HK-2 (cell line): ENCODE data around the gene MITF.

Experiments
- DNase-seq: peaks from one replicate; pipeline ENCODE4 v3.0.0-alpha.2; 2018; ENCODE audit not compliant: unreplicated experiment

Gene MITF, protein sequence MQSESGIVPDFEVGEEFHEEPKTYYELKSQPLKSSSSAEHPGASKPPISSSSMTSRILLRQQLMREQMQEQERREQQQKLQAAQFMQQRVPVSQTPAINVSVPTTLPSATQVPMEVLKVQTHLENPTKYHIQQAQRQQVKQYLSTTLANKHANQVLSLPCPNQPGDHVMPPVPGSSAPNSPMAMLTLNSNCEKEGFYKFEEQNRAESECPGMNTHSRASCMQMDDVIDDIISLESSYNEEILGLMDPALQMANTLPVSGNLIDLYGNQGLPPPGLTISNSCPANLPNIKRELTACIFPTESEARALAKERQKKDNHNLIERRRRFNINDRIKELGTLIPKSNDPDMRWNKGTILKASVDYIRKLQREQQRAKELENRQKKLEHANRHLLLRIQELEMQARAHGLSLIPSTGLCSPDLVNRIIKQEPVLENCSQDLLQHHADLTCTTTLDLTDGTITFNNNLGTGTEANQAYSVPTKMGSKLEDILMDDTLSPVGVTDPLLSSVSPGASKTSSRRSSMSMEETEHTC

DNA sequence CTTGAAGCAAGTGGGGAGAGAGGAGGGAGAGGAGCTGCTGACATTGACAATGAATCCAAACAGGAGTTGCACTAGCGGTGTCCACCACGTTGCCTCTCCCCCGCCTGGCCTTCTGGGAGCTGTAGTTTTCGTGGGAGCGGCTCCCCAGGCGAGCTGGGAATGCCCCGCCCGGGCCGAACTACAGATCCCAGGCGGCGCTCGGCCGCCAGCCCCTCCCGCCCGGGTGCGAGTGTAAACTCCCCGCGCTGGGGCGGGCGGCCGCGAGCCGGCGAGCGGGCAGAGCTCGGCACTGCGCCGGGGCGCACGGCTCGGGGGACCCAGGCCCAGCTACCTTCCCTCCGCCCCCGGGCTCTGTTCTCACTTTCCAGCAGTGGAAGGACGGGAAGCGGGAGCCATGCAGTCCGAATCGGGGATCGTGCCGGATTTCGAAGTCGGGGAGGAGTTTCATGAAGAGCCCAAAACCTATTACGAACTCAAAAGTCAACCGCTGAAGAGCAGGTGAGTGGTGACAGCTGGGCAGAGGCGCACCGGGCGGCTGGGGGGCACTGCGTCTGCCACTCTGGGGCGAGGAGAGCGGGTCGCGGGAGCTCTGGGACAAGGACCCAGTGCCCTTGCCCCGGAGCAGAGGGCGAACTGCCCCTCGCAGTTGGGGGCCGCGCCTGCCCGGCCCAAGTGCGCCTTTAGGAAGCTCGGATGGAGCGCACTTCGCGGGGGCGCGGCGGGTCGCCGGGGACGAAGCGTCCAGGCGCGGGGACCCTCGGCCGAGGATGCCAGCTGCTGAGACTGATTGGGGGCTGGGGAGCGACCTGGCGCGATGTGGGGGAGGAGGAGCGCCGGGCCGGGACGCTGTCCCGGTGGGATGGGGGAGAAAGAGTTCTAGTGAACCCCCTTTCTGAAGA, at the start of gene MITF:
Gene MITF (plus strand): TSS at position 261 of the 899 bp plus-strand sequence. CDS start 134 bp downstream, at position 395.
- peak; percentile 87 for DNase-seq

DNA sequence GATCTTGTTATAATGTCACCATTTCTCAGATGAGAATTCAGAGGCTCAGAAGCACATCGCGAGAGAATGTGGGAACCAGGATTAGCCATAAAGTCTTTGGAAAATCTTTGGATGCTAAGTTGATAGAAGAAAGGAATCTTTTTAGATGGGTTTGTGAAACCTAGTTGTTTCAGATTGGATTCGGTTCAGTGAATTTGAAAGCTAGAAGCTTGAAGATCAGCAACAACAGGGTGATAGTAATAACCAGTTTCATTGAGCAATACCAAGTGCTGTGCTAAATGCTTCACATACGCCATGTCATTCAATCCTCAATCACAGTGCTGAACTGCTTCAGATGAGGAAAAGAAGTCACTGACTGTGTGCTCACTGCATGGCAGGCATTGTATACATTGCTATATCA, 47.4 kb upstream of the MITF start:
- DNase-seq: no peak

DNA sequence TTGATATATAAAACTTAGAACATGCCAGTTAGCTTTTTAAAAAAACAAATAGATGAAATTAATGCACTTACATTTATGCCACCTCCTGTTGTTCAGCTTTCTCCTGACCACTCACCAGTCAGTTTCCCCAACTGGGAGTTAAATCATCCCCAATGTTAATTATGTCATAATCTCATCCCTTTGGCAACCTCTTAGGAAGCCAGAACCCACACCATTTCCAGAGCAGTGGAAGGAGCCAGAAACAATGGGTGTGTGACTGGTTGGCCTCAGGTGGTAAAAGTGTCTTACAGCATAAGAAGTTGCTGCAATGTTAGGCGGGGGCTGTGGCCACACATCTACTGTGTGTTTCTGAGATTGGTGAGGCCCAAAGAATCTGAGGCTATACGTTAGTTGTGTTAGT, 46.5 kb upstream of the MITF start:
- no peak for DNase-seq

DNA sequence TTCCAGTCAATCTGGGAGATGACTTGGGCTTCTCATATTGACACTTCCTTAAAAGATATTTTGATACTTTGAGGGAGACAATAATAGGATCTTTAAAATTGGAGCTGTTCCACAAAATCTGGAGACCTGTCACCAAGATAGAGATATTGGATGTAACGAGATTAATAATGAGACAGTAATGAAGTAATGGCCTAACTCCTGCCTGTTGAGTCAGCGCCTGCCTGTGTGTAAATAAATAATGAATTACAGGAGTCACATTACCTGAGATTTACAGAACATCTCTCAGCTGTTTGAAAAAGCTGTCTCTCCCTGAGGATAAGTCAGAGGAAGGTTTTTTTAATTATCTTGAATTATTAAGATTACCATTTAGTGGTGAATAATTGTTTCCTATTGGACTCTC, 43.8 kb upstream of the MITF start:
- no peak for DNase-seq

DNA sequence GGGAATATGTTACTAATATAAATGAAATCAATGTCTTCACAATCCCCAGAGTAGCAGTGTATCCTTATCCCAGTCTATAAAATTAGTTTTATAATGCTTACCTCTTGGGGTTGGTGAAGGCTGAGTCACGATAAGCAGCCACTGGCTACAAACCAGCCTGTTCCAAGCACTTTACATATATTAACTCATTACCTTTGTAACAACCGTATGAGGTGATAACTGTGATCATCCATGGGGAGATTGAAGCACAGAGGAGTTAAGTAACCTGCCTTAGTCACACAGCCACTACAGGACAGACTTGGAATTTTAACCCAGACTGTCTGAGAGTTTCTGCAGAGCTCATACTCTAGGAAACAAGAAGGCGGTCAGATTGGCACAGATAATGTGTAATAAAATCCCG, 43.3 kb upstream of the MITF start:
- DNase-seq: no peak

DNA sequence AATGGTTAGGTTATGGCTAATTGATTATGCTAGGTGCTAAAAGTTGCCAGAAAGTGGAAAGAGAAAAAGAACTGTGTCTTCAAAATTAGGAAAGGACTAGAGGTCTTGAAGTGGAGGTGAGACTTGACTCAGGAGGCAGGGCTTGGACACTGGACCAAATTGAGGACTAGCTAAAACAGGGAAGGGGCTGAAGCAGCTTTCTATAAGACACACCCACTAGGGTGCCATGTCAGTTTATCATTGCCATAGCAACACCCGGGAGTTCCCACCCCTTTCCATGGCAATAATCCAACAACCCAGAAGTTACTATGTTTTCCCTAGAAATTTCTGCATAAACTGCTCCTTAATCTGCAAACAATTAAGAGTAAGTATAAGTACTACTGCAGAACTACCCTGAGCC, 42.9 kb upstream of the MITF start:
- DNase-seq: no peak

DNA sequence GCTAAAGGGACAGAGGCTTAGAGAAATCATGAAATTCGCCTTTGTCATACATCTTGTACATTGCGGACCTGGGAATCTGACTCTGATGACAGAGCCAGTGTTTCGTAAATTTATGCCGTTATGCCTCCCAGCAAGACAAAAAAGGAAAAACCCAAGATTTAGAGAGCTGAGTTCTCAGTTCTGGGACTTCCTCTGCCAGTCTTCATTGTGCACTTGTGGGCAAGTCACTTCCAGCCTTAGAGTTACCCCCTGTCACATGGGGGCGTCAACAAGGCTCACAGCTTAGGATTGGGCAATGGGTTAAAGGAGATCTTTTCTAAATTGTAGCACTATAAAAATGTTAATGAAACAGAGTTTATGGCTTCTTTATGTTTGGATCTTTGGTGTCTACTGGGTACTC, 41.9 kb upstream of the MITF start:
- DNase-seq: no peak

DNA sequence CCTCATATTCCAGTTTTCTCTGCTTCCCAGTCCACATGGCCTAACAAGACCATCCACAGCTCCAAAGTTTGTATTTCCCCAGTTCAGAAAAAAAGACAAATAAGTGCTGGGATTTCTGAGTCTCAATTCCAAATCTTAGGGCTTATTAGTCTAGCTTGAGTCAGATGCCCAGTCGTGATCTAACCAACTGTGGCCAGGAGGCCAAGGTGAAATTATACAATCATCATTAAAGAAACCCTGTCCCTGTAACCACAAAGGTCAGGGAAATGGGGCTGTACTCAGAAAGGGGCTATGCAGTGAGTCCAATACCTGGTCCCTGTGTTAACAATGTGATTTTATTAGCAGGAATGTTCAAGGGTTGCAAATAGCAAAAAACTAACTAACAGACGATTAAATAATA, 40.5 kb upstream of the MITF start:
- no peak for DNase-seq

DNA sequence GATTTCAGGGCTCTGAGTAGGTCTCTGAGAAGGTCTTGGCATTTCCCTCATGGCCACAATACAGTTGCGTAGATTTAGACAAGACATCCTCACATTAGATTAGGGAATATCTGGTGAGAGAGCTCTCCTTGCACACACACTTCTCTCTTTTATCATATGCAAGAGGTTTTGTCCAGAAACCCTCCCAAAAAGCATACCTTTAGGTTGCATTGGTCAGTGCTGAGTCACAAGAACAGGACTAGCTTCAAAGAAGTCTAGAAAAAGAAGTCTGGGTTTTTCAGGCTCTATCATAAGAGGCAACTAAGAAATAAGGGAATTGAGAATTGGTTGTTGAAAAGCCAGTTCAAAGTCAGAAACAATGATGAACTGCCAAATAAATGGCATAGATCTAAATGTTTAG, 40.1 kb upstream of the MITF start:
- DNase-seq: no peak

DNA sequence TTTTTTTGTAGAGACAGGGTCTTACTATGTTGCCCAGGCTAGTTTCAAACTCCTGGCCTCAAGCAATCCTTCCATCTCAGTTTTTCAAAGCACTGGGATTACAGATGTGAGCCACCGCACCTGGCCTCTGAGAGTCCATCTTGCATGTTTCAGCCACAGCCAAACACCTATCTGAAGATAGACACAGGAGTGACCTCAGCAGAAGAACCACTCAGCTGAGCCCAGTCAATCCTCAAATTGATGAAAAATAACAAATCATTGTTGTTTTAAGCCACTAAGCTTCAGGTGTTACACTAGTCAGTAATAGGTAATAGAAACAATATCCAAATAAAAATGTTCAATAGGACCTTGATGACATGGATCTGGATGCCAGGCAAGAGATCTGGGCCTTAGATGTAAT, 38.3 kb upstream of the MITF start:
- DNase-seq: no peak

DNA sequence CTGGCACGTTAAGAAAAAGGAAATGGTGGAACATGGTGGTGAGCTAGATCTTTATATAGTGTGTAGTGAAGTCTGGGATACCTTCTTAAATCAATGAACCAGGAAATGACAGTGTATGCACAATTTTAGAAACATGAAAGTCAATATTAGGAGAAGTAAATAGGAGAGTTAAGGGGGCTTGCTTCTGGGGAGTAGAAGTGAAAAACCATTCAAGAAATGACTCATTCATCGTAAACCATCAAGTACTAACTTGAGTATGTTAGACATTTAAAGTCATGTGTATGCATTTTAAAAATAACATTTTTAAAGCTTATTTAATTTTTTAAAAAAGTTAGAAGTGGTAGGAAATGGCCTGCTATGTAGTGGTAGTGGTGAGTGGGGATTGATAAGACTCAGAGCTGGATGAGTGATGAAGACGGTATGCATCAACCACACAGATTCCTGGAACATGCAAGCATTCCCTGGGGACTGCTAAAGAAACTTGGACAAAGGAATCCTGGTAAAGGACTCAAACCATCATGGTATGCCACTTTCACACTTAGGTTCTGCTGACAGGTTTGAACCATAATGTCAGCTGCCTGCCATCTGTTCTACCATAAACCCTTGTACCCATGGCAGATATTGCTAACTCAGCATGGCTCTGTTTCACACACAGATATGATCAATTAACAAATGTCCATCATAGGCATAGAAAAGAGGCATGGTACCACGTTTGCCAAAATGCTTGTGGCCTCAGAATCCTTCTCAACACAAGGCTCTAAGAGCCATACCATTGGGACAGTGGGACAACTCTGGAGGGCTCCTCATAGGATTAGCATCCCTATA, 28.9 kb upstream of the MITF start:
- no peak for DNase-seq

DNA sequence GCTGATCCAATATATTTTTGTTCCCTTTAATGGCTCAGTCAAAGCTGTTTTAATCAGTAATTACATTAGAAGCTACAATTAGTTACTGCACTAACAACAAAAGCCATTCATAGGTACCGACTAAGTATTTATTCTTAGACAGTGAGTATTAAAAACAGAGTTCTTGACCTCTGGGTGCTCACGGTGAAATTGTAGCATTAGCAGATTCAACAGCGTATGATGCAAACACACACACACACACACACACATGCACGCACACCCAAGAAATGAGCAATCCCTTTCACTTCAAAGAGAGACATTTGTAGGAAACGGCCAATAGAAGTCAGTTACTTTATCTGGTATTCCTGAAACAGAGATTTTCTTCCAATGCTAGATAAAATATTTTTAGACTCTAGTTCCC, 27.0 kb upstream of the MITF start:
- no peak for DNase-seq

DNA sequence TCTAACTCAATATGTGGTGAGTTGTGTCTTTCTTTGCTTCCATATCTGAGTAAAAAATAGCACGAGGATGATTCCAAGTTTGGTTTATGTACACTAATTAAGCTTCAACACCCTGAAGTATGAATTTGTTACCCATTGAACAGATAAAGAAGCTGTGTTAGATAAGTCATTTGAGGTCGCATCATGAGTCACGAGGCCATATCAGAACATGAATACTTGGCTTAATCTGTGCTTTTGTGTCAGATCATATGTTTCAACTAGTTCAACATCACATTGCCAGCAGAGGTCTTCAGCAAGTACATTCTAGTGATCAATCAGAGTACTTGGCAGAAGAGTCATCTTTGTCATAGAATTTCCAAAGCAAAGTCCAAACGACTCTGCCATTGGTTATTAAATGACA, 26.3 kb upstream of the MITF start:
- no peak for DNase-seq

DNA sequence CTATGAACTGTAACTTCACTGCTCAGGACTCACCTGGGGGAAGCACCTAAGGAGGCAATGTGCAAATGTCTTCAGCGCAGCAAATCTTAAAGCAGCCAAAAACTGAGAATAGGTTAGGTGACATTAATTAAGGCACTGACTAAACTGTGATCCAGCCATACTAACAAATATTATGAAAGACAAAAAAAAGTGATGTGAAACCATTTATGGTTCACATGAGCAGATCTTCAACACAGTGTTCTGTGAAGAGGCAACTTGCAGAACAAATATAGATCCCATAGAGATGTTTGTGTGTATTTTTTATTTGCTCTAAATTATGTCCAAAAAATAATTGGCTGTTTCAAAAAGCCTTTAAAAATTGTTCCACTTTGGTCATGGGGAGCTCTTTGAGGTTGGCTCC, 24.1 kb upstream of the MITF start:
- DNase-seq: no peak

DNA sequence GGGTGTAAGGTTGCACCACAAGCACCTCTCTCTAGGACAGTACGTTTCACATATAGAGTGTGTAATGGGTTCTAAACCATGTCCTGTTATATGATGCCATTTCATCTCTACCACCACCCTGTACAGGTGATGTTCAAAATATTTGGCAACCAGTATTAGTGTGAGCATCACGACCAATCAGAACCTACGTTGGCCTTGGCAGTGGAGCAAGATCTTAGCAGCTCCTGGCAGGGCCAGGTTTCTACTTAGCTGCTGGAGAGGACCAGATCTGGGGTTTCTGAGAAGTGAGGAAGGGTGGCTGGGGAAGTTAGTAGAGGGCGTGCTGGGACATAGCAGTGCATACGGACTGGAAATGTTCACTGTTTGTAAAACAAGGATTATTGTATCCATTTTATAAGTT, 23.1 kb upstream of the MITF start:
- no peak for DNase-seq

DNA sequence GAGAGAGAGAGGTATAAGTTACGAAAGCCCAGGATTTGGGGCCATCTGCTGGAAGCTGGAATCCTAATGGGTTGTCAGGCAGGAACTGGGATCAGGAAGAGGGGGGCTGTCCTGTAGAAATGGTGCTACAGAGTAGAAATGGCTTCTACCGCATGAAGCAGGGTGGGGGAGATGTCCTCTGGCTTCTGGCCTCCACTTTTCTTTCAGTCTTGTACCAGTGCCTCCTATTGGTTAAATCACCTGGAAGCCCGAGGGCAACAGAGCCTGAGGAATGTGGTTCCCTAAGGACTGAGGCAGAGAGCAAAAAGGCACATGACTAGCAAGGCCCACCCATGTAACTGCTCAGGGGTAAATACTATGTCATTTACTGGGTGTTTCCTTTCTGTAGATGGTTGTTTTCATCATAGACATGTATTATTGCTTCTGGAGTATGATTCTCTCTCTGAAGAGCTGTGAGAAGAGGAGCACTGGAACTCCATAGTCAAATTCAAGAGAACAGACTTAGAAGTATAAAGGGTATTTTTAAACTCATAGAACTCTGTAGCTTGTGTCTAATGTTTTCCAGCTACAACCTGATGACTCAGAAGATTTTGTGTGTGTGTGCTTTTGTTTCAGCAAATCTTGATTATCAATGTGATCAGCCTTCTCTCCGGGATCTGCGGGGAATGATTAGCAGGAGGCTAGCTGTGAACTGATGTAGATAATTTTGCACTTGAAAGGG, 20.2 kb upstream of the MITF start:
- DNase-seq: no peak

DNA sequence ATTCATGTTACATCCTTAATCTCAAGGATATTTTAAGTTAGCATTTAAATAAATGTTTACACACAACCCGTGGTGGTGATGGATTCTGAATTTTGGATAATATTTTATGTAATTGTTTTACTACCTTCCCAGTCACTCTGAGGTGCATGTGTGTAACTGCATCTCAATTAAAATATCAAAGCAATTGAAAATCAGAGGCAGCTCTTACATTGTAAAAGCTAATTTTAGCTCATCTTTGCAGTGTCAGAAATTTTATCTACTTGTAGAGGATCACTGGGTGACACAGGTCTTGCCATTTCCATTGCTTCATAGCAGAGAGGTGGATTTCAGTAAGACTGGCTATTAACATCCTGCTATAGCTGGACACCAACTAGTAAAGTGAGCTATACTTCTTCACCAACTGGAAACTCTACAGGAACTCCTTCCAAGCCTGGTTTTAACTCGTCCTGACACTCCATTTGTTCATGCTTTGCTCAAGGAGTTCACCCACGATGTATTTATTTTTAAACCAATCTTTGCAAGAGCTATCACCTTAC, 19.6 kb upstream of the MITF start:
- no peak for DNase-seq

DNA sequence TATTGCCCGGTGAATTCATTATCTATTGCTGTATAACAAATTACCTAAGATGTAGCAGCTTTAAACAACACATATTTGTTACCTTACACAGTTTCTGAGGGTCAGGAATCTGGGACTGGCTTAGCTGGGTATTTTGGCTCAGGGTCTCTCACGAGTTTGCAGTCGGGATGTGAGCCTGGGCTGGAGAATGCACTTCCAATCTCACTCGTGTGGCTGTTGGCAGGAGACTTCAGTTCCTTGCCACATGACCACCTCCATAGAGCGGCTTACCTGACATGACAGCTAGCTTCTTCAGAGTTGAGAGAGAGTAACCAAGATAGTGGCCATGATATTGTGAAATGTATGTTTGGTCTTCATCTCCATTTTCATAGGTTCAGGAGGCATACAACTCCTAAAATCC, 18.4 kb upstream of the MITF start:
- no peak for DNase-seq

DNA sequence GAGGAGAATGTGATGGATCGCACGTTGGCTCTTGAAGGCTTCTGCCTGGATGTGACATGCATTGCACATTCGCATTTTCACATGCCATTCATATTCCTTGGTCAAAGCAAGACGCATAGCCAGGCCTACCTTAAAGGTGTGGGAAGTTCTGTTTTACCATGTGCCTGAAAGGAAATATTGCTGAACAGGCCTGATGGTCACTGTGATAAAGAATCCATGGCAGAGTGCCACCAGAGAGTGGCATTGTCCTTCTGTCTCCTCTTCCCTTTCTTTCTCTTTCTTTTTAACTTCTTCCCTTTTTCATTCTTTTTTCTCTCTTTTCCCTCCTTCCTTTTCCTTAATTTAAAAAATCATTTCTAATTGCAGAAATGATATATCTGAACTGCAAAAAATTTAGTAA, 15.9 kb upstream of the MITF start:
- no peak for DNase-seq

DNA sequence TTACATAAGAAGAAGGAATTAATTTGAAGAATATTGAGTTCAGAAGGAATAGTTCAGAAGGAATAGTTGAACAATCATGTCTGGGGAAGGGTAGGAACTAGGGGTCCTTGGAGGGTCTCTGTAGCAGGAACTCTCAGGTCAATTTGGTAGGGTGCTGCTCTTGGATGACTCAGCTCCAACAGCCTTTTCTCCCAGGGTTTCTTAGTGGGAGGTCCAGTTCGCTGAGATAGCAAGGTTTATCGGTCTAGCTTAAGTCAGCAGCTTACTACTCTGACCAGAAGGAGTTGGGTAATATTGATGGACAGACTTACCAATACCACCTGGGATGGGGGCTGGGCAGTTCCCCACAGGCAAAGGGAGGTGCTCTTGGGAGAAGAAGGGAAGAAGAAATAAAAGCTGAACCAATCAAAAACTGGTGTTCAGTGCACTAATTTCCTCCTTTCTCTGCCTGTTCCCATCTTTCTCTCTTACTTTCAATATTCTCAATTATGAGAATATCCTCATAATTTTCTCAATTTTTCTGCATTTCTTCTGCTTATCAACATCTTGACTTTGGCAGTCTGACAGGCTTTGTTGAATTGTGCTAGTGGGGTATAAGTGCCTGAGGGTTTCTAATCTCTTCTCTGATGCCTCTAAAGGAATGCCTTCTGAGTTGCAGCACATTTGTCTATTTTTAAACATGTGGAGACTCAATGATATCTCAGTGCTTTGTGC, 14.4 kb upstream of the MITF start:
- DNase-seq: no peak
